K562 (cell line): ENCODE measurements around the gene LOXHD1.

Source experiments
- E2F5 ChIP-seq: sonication (generic); formaldehyde crosslinking; IDR thresholded peaks from 2 replicates; pipeline ENCODE4 v1.8.0; 2022; ENCODE audit warnings: mild to moderate bottlenecking, missing genetic modification reagents
- HMGXB4 ChIP-seq: sonication (generic); formaldehyde crosslinking; IDR thresholded peaks from 2 replicates; pipeline ENCODE4 v1.8.1; 2023; ENCODE audit warnings: mild to moderate bottlenecking, missing genetic modification reagents
- JUN ChIP-seq, 2 experiments: sonication (generic) in 1 of 2; formaldehyde crosslinking in 1 of 2; IDR thresholded peaks; 2 replicates each; pipeline versions ENCODE4 v1.6.1 to v1.8.0; 2012 to 2022; ENCODE audit warnings: borderline replicate concordance in 2 of 2, mild to moderate bottlenecking in 2 of 2, improper control_type of control experiment in 1 of 2, low read depth in 1 of 2, low read length in 1 of 2, missing genetic modification reagents in 1 of 2
- PHF20 ChIP-seq: fragments of 450-650 bp; IDR thresholded peaks from 2 replicates; pipeline ENCODE4 v1.6.1; 2018; ENCODE audit not compliant: partially characterized antibody
- RAD51 ChIP-seq: fragments of 450-650 bp; IDR thresholded peaks from 2 replicates; pipeline ENCODE4 v1.7.1; 2016; ENCODE audit warnings: low read depth, mild to moderate bottlenecking, borderline replicate concordance
- RBBP5 ChIP-seq: fragments of 200-600 bp; sonication (generic); IDR thresholded peaks from 2 replicates; pipeline ENCODE4 v1.6.1; 2012; ENCODE audit warnings: borderline replicate concordance, mild to moderate bottlenecking, low read length, control low read depth, inconsistent platforms; ENCODE audit not compliant: insufficient read depth, poor library complexity, severe bottlenecking
- REST ChIP-seq, 2 experiments: fragments of 450-650 bp; formaldehyde crosslinking in 1 of 2; IDR thresholded peaks; 2 replicates each; pipeline versions ENCODE4 v1.4.0 to v1.6.1; 2014 to 2020; ENCODE audit warnings: mild to moderate bottlenecking in 2 of 2, borderline replicate concordance in 1 of 2, low read depth in 1 of 2
- SMAD3 ChIP-seq: fragments of 450-650 bp; formaldehyde crosslinking; conservative IDR thresholded peaks from 2 replicates; pipeline ENCODE4 v1.4.0; 2020; ENCODE audit warnings: mild to moderate bottlenecking
- ZBTB43 ChIP-seq: sonication (generic); formaldehyde crosslinking; IDR thresholded peaks from 2 replicates; pipeline ENCODE4 v1.8.0; 2023; ENCODE audit warnings: mild to moderate bottlenecking, missing genetic modification reagents
- ZNF318 ChIP-seq, 2 experiments: fragments of 450-650 bp; IDR thresholded peaks; 2 replicates each; pipeline ENCODE4 v1.6.1; 2016; ENCODE audit warnings: mild to moderate bottlenecking in 2 of 2, borderline replicate concordance in 1 of 2, low read depth in 1 of 2, moderate library complexity in 1 of 2
- ZNF780A ChIP-seq: fragments of 250-450 bp; sonication (Bioruptor Pico); IDR thresholded peaks from 2 replicates; pipeline ENCODE4 v1.5.0; 2021; ENCODE audit warnings: mild to moderate bottlenecking

- TF ChIP-seq JUN (IDR thresholded peaks at IDR 0.05; ENCODE audit: borderline replicate concordance, low read depth, low read length) (no peak), JUN (CRISPR knock-in tag; IDR thresholded peaks at IDR 0.05; ENCODE audit: borderline replicate concordance) (no peak), E2F5 (no peak), ZNF780A (CRISPR knock-in tag) (no peak), RAD51 (no peak), HMGXB4 (no peak), ZBTB43 (CRISPR knock-in tag) (no peak), RBBP5 (no peak), PHF20 (no peak), REST (IDR thresholded peaks at IDR 0.05; ENCODE audit: borderline replicate concordance) (no peak), REST (CRISPR knock-in tag; IDR thresholded peaks at IDR 0.05; ENCODE audit: low read depth) (no peak), SMAD3 (CRISPR knock-in tag) (no peak), ZNF318 (IDR thresholded peaks at IDR 0.05; ENCODE audit: borderline replicate concordance in 1 of 2, low read depth in 1 of 2) (no peak)
These were observed 69.4 kb downstream of the LOXHD1 start for GRCh38 chr18:46587600-46587999.
